HT-29 (cell line): ENCODE data around the gene PRR5L. TPM values are rescaled to one million over a fixed set of nuclear protein-coding genes. Genes with fewer than 3 reads are reported as not detected.

ENCODE experiments used
- DNase-seq: peaks from one replicate; pipeline ENCODE4 v3.0.0-alpha.2; 2015; ENCODE audit warnings: low spot score
- total RNA-seq: library from RNA; depleted of rRNA; stranded (reverse); fragments of >200 nt; shearing (Covaris generic); gene quantifications from 2 replicates; pipeline ENCODE4 v1.2.3, GENCODE V29; 2014

PRR5L gene
- total RNA-seq, 1 experiment from 2014 or later: 92.8 TPM

DNA sequence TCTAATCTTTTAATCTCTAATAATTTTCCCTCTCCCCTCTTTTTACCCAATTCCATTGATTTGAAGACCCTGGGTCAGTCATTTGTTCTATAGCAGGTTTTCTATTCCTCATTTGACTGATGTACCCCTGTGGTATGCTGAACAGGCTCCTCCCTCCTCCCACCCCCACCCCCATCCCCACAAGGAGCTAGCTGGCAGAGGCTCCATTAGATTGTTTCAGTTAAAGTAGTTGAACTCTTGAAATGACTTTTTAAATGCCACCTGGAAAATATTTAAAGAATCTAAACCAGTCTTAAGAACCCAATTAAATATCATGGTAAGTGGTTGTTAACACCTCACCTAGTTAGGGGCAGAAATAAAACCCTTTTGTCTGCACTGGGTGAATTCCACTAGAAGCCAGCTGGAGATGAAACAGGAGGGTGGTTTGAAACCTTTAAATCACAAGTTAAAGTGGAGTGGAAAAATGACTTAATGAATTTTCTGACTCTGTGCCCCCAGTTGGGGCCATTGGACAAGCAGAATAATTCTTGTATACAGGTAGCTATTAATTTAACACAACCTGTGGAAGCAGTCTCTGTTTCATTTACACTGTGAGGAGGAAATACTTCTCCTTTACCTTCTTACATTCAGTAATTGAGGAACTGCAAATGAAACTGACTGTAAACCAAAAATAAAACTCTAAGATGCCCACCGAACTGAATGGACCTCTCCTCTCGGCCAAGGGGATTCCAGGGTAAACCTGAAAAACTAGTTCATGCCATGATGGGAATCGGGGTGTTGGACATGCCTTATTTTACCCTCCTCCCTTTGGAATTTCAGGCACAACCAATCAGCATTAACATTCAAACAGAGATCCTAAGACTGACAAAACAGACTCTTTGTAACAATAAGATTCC, 30.7 kb downstream of the PRR5L start:
- DNase-seq: no peak

DNA sequence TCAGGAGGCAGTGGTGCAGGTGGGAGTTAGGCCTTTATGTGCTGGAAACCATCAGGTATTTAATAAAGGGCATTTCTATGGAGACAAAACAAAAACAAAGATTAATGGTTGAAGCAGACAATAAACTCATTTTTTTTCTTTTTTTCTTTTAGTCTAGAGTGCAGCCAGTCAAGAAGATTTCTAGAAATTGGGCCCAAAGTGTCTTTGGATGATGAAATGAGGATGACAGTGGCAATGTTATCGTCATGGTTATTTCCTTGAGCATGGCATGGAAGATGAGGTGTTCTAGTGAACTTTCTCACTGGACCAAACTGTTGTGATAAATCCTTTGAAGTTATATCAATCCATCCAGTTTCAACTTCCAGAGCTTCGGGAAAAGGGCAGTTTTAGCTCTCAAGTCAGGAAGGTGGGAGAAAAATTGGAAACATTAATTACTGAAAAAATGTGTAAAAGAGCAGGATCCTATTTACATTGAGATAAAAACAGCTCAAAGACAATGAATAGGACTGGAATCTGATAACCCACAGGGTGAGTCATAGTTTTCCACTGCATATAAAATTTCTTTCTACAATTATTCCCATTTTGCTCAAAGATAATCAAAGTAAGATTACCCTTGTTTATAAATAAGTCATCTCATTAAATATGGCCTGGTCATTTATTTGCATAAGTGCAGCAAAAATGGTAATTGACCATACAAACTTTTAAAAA, 33.0 kb downstream of the PRR5L start:
- DNase-seq: peak; percentile 64

DNA sequence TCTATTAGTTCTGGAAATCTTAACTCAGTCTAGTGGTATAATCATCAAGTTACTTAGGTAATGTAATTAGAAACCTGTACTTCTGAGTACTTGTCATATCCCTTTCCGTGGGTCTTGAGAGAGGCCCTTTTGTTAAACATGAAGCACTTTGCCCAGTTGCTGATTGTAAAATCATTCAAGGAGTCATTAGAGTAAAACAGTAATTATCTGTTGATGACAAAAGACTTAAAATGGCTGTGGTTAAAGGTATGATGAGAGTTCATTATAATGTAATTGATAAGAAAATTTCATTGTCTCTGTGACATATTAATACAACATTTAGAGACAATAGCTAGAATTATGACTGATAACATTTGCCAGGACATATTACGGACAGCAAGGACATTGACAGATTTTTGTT, 34.3 kb downstream of the PRR5L start:
- DNase-seq: no peak

DNA sequence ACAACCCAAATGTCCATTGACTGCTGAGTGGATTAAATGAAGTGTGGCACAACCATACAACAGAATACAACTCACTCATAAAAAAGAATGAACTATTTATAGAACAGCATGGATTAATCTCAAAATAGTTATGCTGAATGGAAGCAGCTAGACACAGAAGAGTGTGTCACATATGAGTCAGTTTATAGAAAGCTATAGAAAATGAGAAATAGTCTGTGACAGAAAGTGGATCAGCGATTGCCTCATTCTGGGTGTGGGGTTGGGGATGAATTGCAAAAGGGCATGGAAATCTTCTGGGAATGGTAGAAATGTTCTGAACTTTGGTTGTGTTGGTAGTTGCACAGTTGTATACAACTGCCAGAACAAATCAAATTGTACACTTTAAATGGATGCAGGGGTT, 37.4 kb downstream of the PRR5L start:
- no peak for DNase-seq

DNA sequence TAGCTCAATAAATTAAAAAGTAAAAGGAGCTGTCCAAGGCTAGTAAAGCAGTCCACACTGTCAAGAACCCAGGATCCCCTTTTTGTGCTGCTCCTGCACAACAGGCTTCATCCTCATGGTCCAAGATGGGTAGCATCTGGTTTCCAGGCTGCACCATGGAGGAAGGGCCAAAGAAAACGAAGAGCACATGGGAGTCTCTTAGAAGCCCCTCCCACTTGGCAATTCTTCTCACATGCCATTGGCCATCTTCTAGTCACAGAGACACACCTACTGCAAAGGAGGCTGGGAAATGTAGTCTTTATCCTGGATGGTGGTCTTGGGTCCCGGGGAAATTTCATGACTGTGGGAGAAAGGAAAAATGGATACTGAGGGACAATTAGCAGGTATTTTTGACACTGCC, 37.8 kb downstream of the PRR5L start:
- peak; percentile 59 for DNase-seq

DNA sequence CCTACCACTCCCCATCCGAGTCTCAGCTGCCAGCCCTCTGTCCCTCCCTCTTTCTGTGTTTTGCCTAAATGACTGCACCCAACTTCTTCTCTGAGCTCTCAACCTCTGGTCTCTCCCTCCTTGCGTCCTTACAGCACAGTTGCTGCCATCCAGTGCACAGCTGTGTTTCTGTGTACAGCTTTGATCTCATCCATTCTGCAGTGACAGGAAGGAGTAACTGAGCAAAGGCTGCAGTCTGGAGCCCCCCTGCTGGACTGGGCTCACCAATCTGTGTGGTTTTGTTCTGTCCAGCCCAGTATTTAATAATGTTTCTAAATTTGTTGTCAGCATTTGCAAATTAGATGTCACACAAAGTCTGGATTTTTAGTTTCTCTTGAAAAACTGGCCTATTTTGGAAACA, 43.8 kb downstream of the PRR5L start:
- no peak for DNase-seq

DNA sequence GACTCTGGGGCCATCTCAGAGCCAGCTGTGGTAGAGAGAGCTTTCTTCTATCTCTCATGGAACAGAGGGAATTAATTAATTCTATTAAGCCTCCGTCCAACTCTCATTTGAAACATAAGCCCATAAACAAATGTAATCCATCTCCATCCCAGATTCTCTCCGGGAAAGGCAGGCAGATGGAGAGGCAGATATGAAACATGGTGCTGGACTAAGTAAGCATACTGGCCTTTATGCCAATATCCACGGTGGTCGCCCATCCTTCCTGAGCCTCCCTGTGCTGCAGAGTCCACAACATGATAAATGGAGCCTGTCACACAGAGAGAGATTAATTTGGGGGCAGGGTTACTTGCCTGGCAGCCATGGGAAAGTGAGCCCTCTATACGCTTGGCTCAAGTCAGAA, 44.8 kb downstream of the PRR5L start:
- no peak for DNase-seq

DNA sequence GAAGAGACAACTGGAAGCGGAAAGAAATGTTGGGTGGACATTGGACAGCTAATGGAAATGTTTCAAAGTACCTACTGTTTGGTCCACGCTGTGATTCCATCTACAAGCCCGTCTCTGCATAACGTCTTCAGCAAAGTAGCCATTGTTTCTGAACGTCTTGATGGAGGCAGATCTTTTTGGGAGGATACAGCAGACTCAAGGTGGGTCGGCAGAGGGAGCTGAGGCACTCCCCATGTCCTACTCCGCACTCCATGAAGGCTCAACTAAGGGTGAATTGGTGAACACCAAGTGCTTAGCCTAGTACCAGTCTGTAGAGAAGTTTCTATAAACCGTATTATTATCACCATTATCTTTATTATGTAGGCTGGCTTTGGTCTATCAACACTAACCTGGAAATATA, 45.8 kb downstream of the PRR5L start:
- no peak for DNase-seq

DNA sequence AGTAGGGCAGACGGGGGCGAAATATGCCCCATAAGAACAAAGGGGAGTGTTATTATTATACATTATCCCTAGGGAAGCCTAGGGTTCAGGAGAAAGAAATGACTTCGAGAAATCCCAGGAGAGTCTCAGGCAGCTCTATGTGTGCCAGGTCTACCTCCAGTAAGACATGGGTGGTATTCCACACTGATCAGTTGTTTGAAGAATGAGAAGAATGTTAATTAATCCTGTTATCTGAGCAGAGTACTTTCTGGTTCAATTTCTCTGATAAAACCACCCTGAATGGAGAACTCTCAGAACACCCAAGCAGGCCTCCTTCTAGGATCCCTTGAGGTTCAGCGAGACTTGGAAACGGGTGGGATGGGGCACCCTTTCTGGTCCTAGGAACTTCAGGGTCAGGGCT, 46.2 kb downstream of the PRR5L start:
- no peak for DNase-seq

DNA sequence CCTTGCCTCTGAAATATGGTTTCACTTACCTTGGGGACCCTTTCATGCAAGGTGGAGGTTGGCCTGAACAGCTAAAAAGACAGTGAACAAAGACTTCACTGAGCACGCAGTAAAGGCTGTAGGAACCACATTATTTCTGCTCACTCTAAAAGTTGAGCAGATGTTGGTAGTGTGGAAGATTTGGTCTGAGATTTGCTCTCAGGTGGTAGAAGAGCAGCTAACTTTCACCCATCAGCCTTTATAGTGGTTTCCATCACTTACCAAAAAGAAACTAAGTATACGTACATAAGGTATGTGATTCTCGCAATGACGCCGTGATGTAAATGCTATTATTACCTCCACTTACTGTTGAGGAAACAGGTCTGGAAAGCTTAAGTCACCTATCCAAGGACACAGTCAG, 47.3 kb downstream of the PRR5L start:
- DNase-seq: no peak

DNA sequence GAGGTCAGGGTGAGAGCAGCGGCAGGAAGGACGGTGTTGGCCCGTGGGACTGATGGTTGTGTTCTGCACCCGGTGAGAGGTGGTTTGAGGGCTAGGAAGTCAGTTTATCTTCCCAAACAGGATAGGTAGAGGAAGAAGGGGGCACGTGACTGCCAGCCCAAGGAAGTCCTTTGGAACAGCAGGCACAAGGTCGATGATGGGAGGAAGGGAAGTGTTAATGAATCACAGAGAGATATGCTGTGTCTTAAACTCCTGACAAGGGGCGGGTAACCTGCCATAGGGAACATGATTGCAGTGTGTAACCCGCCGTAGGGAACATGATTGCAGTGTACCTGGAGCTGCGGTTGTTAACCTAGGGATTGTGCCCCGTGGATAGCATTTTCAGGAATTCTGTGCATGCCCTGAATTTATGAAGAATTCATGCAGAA, 49.0 kb downstream of the PRR5L start:
- peak; percentile 32 for DNase-seq

DNA sequence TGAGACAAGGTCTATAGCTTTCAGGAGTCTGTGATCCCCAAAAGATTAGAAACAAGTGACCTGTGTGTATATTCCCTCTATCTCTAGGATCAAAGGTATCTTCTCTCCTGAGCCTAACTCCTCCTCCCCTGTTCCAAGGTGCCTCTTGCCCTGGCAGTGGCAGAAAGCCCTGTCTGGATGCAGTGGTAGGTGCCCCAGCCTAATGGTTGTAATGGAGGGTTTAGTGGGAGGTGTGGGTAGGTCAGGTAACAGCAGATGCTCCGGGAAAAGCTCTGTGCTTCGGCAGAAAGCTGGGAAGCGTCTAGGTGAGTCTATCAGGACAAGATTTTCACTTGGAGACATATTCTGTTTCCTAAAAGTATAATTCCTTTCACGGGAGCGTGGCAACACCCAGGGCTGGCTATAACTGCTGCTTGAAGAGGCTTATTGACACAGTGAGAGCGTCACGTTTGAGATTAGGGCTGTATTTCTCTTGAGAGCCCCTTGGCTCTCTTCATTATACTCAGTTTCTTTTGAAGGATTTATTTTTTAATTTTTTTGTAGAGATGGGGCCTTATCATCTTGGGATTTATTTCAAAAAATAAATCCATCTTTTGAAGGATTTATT, 49.5 kb downstream of the PRR5L start:
- DNase-seq: no peak

DNA sequence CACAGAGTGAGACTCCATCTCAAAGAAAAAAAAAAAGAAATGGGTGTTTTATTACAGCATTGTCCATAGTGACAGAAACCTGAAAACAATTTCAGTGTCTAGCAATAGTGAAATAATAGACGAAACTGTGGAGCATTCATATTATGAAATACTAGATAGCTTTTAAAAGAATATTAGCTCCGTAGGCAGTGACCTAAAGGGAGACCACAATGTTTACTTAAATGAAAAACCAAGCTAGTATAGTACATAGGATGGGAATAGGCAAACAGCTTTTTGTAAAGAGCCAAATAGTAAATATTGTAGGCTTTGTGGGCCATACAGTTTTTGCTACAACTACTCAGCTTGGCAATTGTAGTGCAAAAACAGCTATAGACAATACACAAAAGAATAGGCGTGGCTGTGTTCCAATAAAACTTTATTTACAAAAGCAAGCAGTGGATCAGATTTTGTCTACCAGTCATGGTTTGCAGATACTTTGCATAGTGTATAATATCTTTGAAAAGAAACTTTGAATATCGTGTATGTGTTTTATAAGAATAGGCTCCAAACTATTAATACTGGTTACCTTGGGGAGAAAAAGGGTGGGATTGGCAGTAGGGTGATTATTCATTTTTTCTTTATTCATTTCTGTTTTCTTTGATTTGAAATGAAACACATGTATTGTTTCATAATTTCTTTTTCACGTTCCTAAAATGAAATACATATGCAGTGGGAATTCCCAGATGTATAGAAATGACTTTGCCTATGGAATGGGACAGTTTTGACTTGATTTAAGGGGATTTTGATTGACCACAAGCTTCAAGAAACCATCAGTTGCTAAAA, 50.7 kb downstream of the PRR5L start:
- DNase-seq: no peak

DNA sequence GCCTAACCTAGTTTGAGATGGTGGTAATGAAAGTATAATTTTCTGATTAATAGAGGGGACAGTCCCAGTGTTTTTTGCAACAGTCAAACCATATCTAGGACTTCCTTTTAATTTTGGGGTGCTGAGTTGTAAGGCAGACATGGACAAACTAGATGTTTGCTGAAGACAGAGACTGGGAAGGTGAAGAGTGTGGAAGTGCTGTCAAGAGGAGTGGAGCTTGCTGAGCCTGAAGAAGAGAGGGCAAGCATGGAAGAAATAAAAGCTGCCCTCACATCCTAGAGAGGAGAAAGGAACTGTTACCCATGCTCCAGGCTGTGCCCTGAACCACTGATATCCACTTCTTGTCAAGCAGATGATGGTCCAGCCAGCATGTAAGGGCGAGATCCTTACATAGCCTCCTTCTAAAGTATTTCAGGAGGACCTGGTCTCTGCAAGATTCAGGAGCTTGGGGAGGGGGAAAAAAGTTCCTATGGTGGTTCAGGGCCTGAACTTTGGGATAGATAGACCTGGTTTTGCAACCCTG, 51.4 kb downstream of the PRR5L start:
- DNase-seq: no peak

DNA sequence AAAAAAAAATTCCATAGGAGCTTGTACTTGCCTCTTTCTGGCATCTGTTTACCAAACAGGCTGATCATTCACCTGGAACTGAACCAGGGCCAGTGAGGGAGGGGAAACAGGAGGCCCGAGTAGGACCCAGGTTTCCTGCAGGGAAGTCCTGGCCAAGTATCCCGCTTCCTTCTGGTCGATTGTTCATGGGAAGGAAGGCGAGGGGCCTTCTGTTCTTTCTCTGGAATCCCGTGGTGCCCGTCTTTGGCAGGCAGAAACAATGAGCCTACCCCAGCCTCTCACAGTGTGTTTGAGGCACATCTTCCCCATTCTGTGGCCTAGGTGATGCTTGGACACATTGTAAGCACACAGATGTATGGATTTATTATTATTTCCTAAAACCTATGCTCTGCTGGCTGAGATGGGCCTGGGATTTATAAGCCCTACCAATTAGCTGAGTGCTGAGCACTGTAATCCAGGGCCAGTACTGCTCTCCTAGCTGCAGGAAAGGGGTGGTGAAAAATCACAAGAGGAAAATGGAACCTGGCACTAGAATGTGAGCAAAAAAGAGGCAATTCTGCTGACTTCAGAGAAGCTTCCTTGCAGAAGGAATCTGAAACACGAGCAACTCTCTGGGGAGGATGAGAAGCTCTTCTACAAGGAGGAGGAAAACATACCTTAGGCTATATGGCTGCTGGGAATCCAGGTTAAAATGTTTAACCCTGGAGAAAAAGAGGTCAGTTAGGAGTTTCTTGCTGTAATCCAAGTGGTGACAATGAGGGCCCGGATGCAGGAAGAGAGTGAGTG, 53.5 kb downstream of the PRR5L start:
- DNase-seq: no peak

DNA sequence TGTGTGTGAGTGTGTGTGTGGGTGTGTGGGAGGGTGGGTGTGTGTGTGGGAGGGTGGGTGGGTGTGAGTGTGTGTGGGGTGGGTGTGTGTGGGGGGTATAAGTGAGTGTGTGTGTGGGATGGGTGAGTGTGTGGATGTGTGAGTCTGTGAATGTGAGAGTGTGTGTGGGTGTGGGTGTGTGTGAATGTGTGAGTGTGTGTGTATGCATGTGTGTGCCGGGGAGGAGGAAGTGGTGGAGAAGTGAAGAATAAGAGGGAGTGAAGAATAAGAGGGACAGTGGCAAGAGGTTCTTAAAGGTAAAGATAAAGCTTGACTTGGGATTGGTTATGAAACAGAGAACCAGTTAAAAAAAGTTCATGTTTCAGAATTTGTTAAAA, 54.0 kb downstream of the PRR5L start:
- DNase-seq: no peak

DNA sequence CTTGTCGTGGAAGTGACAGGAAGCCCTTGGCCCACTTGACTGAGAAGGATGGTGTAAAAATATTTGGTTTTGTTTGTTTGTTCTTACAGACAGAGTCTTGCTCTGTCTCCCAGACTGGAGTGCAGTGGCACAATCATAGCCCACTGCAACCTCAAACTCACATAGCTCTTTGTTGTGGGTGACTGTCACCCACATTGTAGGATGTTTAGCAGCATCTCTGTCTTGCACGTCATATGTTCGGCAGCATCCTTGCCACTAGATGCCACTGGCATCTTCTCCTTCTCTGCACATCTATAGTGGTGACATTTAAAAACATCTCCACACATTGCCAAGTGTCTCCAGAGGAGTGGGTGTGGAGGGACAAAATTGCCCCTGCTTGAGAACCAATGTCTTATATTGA, 56.8 kb downstream of the PRR5L start:
- DNase-seq: no peak

DNA sequence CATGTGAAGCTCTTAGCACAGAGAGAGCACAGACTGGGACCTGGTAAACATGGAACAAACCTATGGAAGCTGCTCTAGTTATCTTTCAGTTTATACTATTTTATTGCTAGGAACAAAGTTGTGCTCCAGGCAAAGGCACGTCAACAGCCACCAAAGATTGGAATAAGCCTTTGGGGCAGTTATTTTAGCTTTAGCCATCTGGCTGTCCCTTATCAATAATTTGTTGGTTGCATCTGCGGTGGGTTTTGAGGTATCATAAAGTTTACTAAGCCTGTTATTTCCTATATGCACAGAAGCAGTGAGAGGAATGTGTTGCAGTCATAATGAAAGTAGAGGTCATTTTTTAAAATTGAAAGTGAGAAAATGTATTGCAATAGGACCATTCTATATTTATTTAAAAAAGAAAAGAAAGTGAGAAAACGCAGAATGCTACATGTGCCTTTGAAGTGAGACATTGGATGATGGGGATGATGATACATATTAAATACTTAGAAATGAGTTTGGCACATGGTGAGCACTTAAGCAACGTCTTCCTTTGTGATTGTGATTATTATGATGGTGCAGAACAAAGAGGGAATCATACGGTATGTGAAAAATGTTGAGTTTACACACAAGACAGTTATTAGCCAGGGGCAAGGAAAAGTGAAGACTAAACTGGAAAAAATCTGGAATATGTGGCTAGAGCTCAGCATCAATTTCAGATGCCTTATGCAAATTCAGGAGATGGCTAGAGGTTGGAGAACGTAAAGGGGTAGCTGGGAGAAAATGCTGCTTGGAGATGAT, 58.3 kb downstream of the PRR5L start:
- no peak for DNase-seq

DNA sequence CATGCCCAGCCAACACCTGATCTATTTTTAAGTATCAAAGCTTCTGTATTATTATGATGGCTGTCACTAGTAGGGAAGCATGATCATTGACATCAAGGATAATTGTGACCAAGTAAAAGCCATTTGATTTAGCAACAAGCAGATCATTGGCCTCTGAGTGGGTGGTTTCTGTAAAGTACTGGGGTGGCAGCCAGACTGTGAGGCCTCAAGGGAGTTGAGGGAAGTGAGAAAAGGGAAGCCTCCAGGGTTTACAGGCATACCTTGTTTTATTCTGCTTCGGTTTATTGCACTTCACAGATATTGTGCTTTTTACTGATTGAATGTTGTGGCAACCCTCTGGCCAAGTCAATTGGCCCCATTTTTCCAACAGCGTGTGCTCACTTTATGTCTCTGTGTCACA, 60.1 kb downstream of the PRR5L start:
- no peak for DNase-seq

DNA sequence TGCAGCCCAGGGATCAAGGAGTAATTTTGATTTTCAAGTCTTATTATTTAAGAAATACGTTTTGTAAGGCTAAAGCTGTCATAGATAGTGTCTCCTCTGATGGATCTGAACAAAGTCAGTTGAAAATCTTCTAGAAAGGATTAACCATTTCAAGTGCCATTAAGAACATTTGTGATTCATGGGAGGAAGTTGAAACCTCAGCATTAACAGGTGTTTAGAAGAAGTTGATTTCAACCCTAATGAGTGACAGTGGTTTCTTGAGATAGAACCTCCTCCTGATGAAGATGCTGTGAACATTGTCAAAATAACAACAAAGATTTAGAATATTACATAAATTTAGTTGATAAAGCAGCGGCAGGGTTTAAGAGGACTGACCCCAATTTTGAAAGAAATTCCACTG, 61.7 kb downstream of the PRR5L start:
- DNase-seq: no peak
